Measurements from ENCODE around the gene GADD45A.
"Not testable (repeated sequence)": the region's sequence is repeated elsewhere in the genome, so short reads cannot be mapped to it uniquely, and the experiment has no call there.

The GADD45A gene

DNA sequence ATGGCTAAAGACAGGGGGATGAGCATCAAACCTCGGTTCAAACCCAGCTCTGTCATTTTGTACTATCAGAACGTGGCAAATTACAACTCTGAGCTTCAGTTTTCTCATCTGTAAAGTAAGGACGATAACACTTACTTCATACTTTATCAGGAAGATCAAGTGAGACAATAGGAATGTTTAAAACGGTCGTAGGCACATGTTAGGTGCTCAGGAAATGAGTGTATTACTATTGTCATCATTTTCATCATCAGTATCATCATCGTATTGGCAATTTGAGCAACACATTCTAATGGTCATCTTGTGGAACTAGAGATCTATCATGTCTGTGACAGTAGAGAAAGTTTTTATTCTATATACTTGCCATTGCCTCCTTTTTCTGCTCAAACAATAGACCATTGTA, 22.1 kb upstream of the GADD45A start:
- Histone ChIP-seq H2BK12ac (ENCODE audit: low read length) (no peak overlapping the region), H3K4me2 (ENCODE audit: low read length) (no peak overlapping the region), H4K8ac (ENCODE audit: low read depth, low read length) (no peak overlapping the region), H2AFZ (ENCODE audit: insufficient read depth, low read length, poor library complexity) (no peak overlapping the region), H3K27me3 (ENCODE audit: insufficient read depth, low read length) (no peaks in the 10 kb centered on the region), H3K14ac (ENCODE audit: low read length) (no peak overlapping the region), H4K12ac (ENCODE audit: low read depth, low read length) (no peak overlapping the region), H3K23ac (ENCODE audit: low read length) (no peak overlapping the region), H3K27ac (ENCODE audit: low read depth, low read length) (no peak overlapping the region), H3K36me3 (ENCODE audit: control insufficient read depth in 1 of 2, insufficient read depth in 2 of 2, low read length in 2 of 2) (no peaks in the 10 kb centered on the region), H3K18ac (ENCODE audit: low read length) (no peak overlapping the region), H2AK5ac (ENCODE audit: low read length) (no peak overlapping the region), H3K9ac (ENCODE audit: low read length) (no peak overlapping the region), H3K9me3 (ENCODE audit: insufficient read depth, low read depth, low read length) (no peaks in the 10 kb centered on the region), H2BK120ac (ENCODE audit: insufficient read depth, low read length, poor library complexity) (no peak overlapping the region), H3K79me2 (ENCODE audit: control insufficient read depth, insufficient read depth, low read length, poor library complexity) (no peaks in the 10 kb centered on the region), H4K91ac (ENCODE audit: low read depth, low read length) (no peak overlapping the region), H2BK5ac (ENCODE audit: low read depth, low read length, poor library complexity) (no peak overlapping the region), H3K79me1 (ENCODE audit: low read length) (no peaks in the 10 kb centered on the region), H3K4me1 (ENCODE audit: control insufficient read depth in 1 of 2, insufficient read depth in 2 of 2, low read length in 2 of 2) (no peaks in the 10 kb centered on the region), H3K4me3 (ENCODE audit: low read depth, low read length) (no peak overlapping the region), H3K4ac (ENCODE audit: low read depth, low read length) (no peak overlapping the region)
- DNase-seq: no peak
- no CpG with 5 or more reads among the region's 6 CpGs for WGBS (ENCODE audit: extremely low coverage, insufficient coverage, insufficient read length)

DNA sequence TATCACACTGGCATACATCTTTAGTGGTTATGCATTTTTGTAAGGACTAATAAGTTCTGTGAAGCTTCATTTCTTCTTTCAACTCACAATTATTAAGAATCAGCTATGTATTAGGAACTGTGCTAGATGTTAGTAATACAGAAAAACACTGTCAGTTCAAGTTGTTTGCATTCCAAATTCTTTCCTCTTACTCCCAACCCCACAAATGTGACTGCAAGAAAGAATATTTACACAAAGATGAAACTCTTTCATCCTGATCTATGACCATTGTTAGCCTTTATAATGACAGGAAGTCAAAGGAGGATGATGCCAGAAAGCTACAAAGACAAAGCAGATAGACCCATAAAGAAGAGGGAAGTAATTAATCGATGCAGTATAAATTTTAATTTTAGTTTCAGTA, 21.0 kb upstream of the GADD45A start:
- no peak overlapping the region for H4K8ac ChIP-seq (ENCODE audit: low read depth, low read length)
- H3K4me2 ChIP-seq (ENCODE audit: low read length): no peak overlapping the region
- no peak overlapping the region for H4K91ac ChIP-seq (ENCODE audit: low read depth, low read length)
- H3K14ac ChIP-seq (ENCODE audit: low read length): no peak overlapping the region
- no peak overlapping the region for H4K12ac ChIP-seq (ENCODE audit: low read depth, low read length)
- H3K4ac ChIP-seq (ENCODE audit: low read depth, low read length): no peak overlapping the region
- H2BK5ac ChIP-seq (ENCODE audit: low read depth, low read length, poor library complexity): no peak overlapping the region
- no peak overlapping the region for H3K23ac ChIP-seq (ENCODE audit: low read length)
- H3K4me1 ChIP-seq (ENCODE audit: control insufficient read depth in 1 of 2, insufficient read depth in 2 of 2, low read length in 2 of 2): no peaks in the 10 kb centered on the region
- no peaks in the 10 kb centered on the region for H3K79me1 ChIP-seq (ENCODE audit: low read length)
- no peaks in the 10 kb centered on the region for H3K79me2 ChIP-seq (ENCODE audit: control insufficient read depth, insufficient read depth, low read length, poor library complexity)
- H2AFZ ChIP-seq (ENCODE audit: insufficient read depth, low read length, poor library complexity): no peak overlapping the region
- H3K36me3 ChIP-seq (ENCODE audit: control insufficient read depth in 1 of 2, insufficient read depth in 2 of 2, low read length in 2 of 2): no peaks in the 10 kb centered on the region
- no peaks in the 10 kb centered on the region for H3K27me3 ChIP-seq (ENCODE audit: insufficient read depth, low read length)
- no peak overlapping the region for H2AK5ac ChIP-seq (ENCODE audit: low read length)
- no peak overlapping the region for H2BK12ac ChIP-seq (ENCODE audit: low read length)
- no peak overlapping the region for H2BK120ac ChIP-seq (ENCODE audit: insufficient read depth, low read length, poor library complexity)
- no peak overlapping the region for H3K9ac ChIP-seq (ENCODE audit: low read length)
- no CpG with 5 or more reads among the region's 1 CpG for WGBS (ENCODE audit: extremely low coverage, insufficient coverage, insufficient read length)
- H3K18ac ChIP-seq (ENCODE audit: low read length): no peak overlapping the region
- H3K9me3 ChIP-seq (ENCODE audit: insufficient read depth, low read depth, low read length): no peaks in the 10 kb centered on the region
- no peak overlapping the region for H3K27ac ChIP-seq (ENCODE audit: low read depth, low read length)
- no peak overlapping the region for H3K4me3 ChIP-seq (ENCODE audit: low read depth, low read length)
- no peak for DNase-seq

DNA sequence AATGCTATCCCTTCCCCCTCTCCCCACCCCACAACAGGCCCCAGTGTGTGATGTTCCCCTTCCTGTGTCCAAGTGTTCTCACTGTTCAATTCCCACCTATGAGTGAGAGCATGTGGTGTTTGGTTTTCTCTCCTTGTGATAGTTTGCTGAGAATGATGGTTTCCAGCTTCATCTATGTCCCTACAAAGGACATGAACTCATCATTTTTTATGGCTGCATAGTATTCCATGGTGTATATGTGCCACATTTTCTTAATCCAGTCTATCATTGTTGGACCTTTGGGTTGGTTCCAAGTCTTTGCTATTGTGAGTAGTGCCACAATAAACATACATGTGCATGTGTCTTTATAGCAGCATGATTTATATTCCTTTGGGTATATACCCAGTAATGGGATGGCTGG, 19.7 kb upstream of the GADD45A start:
- H4K8ac ChIP-seq (ENCODE audit: low read depth, low read length); H3K23ac ChIP-seq (ENCODE audit: low read length); H3K27ac ChIP-seq (ENCODE audit: low read depth, low read length); H3K14ac ChIP-seq (ENCODE audit: low read length); H2AK5ac ChIP-seq (ENCODE audit: low read length); H3K18ac ChIP-seq (ENCODE audit: low read length); H2BK5ac ChIP-seq (ENCODE audit: low read depth, low read length, poor library complexity); H3K36me3 ChIP-seq (ENCODE audit: control insufficient read depth in 1 of 2, insufficient read depth in 2 of 2, low read length in 2 of 2); H3K27me3 ChIP-seq (ENCODE audit: insufficient read depth, low read length); H3K4me1 ChIP-seq (ENCODE audit: control insufficient read depth in 1 of 2, insufficient read depth in 2 of 2, low read length in 2 of 2); H3K4me2 ChIP-seq (ENCODE audit: low read length); H4K91ac ChIP-seq (ENCODE audit: low read depth, low read length); H3K79me1 ChIP-seq (ENCODE audit: low read length); H4K12ac ChIP-seq (ENCODE audit: low read depth, low read length); H2AFZ ChIP-seq (ENCODE audit: insufficient read depth, low read length, poor library complexity); H2BK120ac ChIP-seq (ENCODE audit: insufficient read depth, low read length, poor library complexity); H3K9me3 ChIP-seq (ENCODE audit: insufficient read depth, low read depth, low read length); H2BK12ac ChIP-seq (ENCODE audit: low read length); H3K79me2 ChIP-seq (ENCODE audit: control insufficient read depth, insufficient read depth, low read length, poor library complexity); DNase-seq; H3K4ac ChIP-seq (ENCODE audit: low read depth, low read length); H3K4me3 ChIP-seq (ENCODE audit: low read depth, low read length); H3K9ac ChIP-seq (ENCODE audit: low read length): not testable (repeated sequence)

DNA sequence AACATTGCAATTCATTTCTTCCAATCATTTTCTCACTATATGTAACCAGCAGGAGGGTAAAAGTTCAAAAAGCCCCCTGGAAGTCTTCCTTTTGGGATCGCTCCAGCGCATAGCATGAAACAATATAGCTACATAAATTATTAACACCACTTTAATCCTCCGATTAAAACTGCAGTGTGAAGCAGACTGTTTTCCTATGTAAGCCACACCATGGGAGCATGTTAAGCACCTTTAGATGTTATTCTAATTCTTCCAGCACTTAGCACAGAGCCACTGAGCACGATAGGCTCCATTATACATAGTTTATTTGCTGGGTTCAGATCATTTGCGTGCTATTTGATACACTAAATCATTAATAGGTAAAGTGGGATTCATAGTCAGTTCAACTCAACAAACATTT, 18.4 kb upstream of the GADD45A start:
- H3K79me2 ChIP-seq (ENCODE audit: control insufficient read depth, insufficient read depth, low read length, poor library complexity): no peaks in the 10 kb centered on the region
- H3K36me3 ChIP-seq (ENCODE audit: control insufficient read depth in 1 of 2, insufficient read depth in 2 of 2, low read length in 2 of 2): no peaks in the 10 kb centered on the region
- no peak overlapping the region for H2AFZ ChIP-seq (ENCODE audit: insufficient read depth, low read length, poor library complexity)
- H4K12ac ChIP-seq (ENCODE audit: low read depth, low read length): no peak overlapping the region
- H3K9ac ChIP-seq (ENCODE audit: low read length): no peak overlapping the region
- no peak overlapping the region for H4K8ac ChIP-seq (ENCODE audit: low read depth, low read length)
- H3K27ac ChIP-seq (ENCODE audit: low read depth, low read length): no peak overlapping the region
- H3K18ac ChIP-seq (ENCODE audit: low read length): no peak overlapping the region
- H3K14ac ChIP-seq (ENCODE audit: low read length): no peak overlapping the region
- no peak overlapping the region for H2AK5ac ChIP-seq (ENCODE audit: low read length)
- DNase-seq: no peak
- no peaks in the 10 kb centered on the region for H3K4me1 ChIP-seq (ENCODE audit: control insufficient read depth in 1 of 2, insufficient read depth in 2 of 2, low read length in 2 of 2)
- no peak overlapping the region for H2BK12ac ChIP-seq (ENCODE audit: low read length)
- no CpG with 5 or more reads among the region's 5 CpGs for WGBS (ENCODE audit: extremely low coverage, insufficient coverage, insufficient read length)
- no peak overlapping the region for H3K23ac ChIP-seq (ENCODE audit: low read length)
- H3K4me3 ChIP-seq (ENCODE audit: low read depth, low read length): no peak overlapping the region
- no peak overlapping the region for H3K4ac ChIP-seq (ENCODE audit: low read depth, low read length)
- H3K27me3 ChIP-seq (ENCODE audit: insufficient read depth, low read length): no peaks in the 10 kb centered on the region
- no peak overlapping the region for H2BK5ac ChIP-seq (ENCODE audit: low read depth, low read length, poor library complexity)
- H4K91ac ChIP-seq (ENCODE audit: low read depth, low read length): no peak overlapping the region
- H3K79me1 ChIP-seq (ENCODE audit: low read length): no peaks in the 10 kb centered on the region
- no peak overlapping the region for H2BK120ac ChIP-seq (ENCODE audit: insufficient read depth, low read length, poor library complexity)
- no peaks in the 10 kb centered on the region for H3K9me3 ChIP-seq (ENCODE audit: insufficient read depth, low read depth, low read length)
- no peak overlapping the region for H3K4me2 ChIP-seq (ENCODE audit: low read length)

DNA sequence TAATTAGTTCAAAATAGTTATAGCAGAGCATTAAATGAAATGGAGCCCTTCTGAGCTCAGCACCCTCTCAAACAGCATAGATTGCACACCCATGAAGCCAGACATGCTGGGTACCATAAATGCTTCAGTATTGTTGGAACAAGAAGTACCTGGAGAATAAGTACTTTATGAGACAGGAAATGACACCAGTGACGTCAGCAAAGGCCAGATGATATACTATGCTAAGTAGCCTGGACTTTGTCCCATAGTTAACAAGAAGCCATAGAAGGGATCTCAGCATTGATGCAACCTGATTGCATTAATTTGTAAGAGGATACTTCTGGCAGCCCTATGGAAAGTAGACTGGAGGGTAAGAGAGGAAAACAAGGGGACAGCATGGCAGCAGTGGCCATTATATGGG, 16.3 kb upstream of the GADD45A start:
- H3K36me3 ChIP-seq (ENCODE audit: control insufficient read depth in 1 of 2, insufficient read depth in 2 of 2, low read length in 2 of 2): no peaks in the 10 kb centered on the region
- H3K23ac ChIP-seq (ENCODE audit: low read length): no peak overlapping the region
- no peak overlapping the region for H2BK5ac ChIP-seq (ENCODE audit: low read depth, low read length, poor library complexity)
- no peaks in the 10 kb centered on the region for H3K9me3 ChIP-seq (ENCODE audit: insufficient read depth, low read depth, low read length)
- no peak overlapping the region for H4K8ac ChIP-seq (ENCODE audit: low read depth, low read length)
- no peak overlapping the region for H2BK120ac ChIP-seq (ENCODE audit: insufficient read depth, low read length, poor library complexity)
- no peak overlapping the region for H4K91ac ChIP-seq (ENCODE audit: low read depth, low read length)
- no peak overlapping the region for H3K9ac ChIP-seq (ENCODE audit: low read length)
- no peak overlapping the region for H3K27ac ChIP-seq (ENCODE audit: low read depth, low read length)
- no peak for DNase-seq
- no peaks in the 10 kb centered on the region for H3K27me3 ChIP-seq (ENCODE audit: insufficient read depth, low read length)
- no peaks in the 10 kb centered on the region for H3K4me1 ChIP-seq (ENCODE audit: control insufficient read depth in 1 of 2, insufficient read depth in 2 of 2, low read length in 2 of 2)
- no peak overlapping the region for H3K4me3 ChIP-seq (ENCODE audit: low read depth, low read length)
- no CpG with 5 or more reads among the region's 1 CpG for WGBS (ENCODE audit: extremely low coverage, insufficient coverage, insufficient read length)
- no peak overlapping the region for H3K14ac ChIP-seq (ENCODE audit: low read length)
- no peak overlapping the region for H4K12ac ChIP-seq (ENCODE audit: low read depth, low read length)
- H3K79me1 ChIP-seq (ENCODE audit: low read length): no peaks in the 10 kb centered on the region
- no peak overlapping the region for H2AFZ ChIP-seq (ENCODE audit: insufficient read depth, low read length, poor library complexity)
- H3K4me2 ChIP-seq (ENCODE audit: low read length): no peak overlapping the region
- no peak overlapping the region for H2AK5ac ChIP-seq (ENCODE audit: low read length)
- H2BK12ac ChIP-seq (ENCODE audit: low read length): no peak overlapping the region
- H3K79me2 ChIP-seq (ENCODE audit: control insufficient read depth, insufficient read depth, low read length, poor library complexity): no peaks in the 10 kb centered on the region
- no peak overlapping the region for H3K18ac ChIP-seq (ENCODE audit: low read length)
- no peak overlapping the region for H3K4ac ChIP-seq (ENCODE audit: low read depth, low read length)
